Aorta (tissue), 5 donors: Measurements from ENCODE around the gene MAPK14. TPM values are rescaled to one million over a fixed set of nuclear protein-coding genes. Genes with fewer than 3 reads are reported as not detected.

Experiments used
- ATAC-seq: fragments of 200-7000 bp; cut with Tn5 transposase; one replicate; pipeline ENCODE4 v1.9.1; 2022; ENCODE audit warnings: moderate library complexity; ENCODE audit not compliant: low FRiP score
- DNase-seq, 2 donors: peaks; one replicate each; pipeline ENCODE4 v3.0.0-alpha.2; 2020
- H3K27ac ChIP-seq, 2 donors: one replicate each; pipeline ENCODE4 v1.5.1; 2013; ENCODE audit warnings: low read length in 2 of 2, mild to moderate bottlenecking in 2 of 2, moderate library complexity in 2 of 2, control low read depth in 1 of 2, inconsistent platforms in 1 of 2, low read depth in 1 of 2
- H3K27me3 ChIP-seq, 2 donors: one replicate each; pipeline ENCODE4 v1.6.1; 2013; ENCODE audit warnings: control low read depth in 1 of 2, low read length in 1 of 2, mild to moderate bottlenecking in 1 of 2, moderate library complexity in 1 of 2; ENCODE audit not compliant: insufficient read depth in 2 of 2, control insufficient read depth in 1 of 2
- H3K36me3 ChIP-seq, 2 donors: one replicate each; pipeline ENCODE4 v1.6.1; 2013; ENCODE audit warnings: control low read depth in 1 of 2, low read length in 1 of 2, mild to moderate bottlenecking in 1 of 2; ENCODE audit not compliant: insufficient read depth in 2 of 2, control insufficient read depth in 1 of 2
- H3K4me1 ChIP-seq, 2 donors: one replicate each; pipeline ENCODE4 v1.6.1; 2013; ENCODE audit warnings: low read length in 2 of 2, control low read depth in 1 of 2, mild to moderate bottlenecking in 1 of 2, moderate library complexity in 1 of 2; ENCODE audit not compliant: insufficient read depth in 2 of 2, control insufficient read depth in 1 of 2
- H3K4me3 ChIP-seq, 2 donors: one replicate each; pipeline ENCODE4 v1.5.1; 2013; ENCODE audit warnings: low read length in 2 of 2, control low read depth in 1 of 2, mild to moderate bottlenecking in 1 of 2
- H3K9me3 ChIP-seq: one replicate; pipeline ENCODE4 v1.6.1; 2013; ENCODE audit warnings: mild to moderate bottlenecking, low read length; ENCODE audit not compliant: control insufficient read depth
- WGBS, 2 donors: extraction: QIAGEN DNeasy Blood & Tissue Kit; methylation state at CpG; one replicate each; pipeline ENCODE4 v1.1.7; 2013; 5-methylcytosine and 5-hydroxymethylcytosine counted together
- intact Hi-C, 2 donors: fragments of 100-400 bp; cut with DNase I; formaldehyde crosslinking; loops; one replicate each; pipeline versions ENCODE4 v1.14.2 to v1.15.0; 2022
- polyA plus RNA-seq, 2 donors: library from polyadenylated mRNA; stranded (reverse); fragments of 200-250 nt; gene quantifications; one replicate each; pipeline ENCODE4 v1.2.3, GENCODE V29; 2013
- total RNA-seq, 2 donors: library from RNA; stranded (reverse); fragmentation: NEBNext Ultra II Directional; extraction: Animal tissue kit (Norgen Biotek cat#: 25700); gene quantifications; one replicate each; pipeline ENCODE4 v1.2.1, GENCODE V29; 2021
- donor health status: healthy with polysubstance abuse.
- donor health status: Bipolar disorder and iron deficiency.
- donor health status: DM: no; HTN: no; CAD: no.
- donor health status: DM: no; HTN: no; CAD: no.
- donor health status: DM: yes; HTN: yes; CAD: no.

MAPK14 gene
- total and polyA plus RNA-seq, 4 donors, result 19.8 to 62.0 (median 38.5) TPM

DNA sequence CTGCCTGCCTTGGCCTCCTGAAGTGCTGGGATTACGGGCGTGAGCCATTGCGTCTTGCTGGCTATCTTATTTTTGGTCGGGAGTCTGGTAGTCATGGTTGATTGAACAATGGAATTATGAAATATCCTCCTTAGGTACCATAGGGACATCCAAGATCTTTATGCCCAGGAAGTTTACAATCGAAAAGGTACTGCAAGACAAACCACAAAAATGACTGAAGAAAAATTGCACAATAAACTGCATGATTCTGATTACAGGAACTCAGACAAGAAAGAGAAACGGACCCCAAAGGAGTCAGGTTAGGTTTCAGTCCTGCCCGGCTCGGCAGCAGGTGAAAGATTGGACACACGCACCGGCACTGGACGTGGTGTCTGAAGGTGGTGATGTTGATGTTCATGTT lies 8.4 kb upstream of the MAPK14 start:
- intact Hi-C loops, result no loop called here
- no peak for DNase-seq
- Histone ChIP-seq H3K27me3 (no peaks in the 10 kb centered on the region), H3K36me3 (no peaks in the 10 kb centered on the region), H3K4me3 (no peak overlapping the region), H3K27ac (no peak overlapping the region), H3K4me1 (no peaks in the 10 kb centered on the region), H3K9me3 (no peaks in the 10 kb centered on the region)
- ATAC-seq, result no peak
- WGBS, 2 donors, result 93 to 94% methylated on average over 11 of the region's 11 CpGs

DNA sequence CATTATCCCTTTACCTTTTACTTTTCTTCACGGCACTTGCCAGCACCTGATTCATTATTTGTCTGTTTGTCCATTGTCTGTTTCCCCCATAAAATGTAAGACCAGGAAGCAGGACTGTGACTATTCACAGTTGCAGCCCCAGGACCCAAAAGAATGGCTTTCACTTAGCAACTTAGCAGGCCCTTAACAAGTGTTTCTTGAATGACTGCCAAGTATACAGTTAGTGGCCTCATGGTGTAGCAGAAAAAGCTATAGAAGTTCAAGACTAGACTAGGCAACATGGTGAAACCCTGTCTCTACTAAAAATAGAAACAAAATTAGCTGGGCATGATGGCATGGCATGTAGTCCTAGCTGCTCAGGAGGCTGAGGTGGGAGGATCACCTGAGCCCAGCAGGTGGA lies 7.5 kb upstream of the MAPK14 start:
- intact Hi-C loops, result loop anchor here in 1 of 2 donors (10.0 kb wide), 1 partner anchor 175 kb away; the partner anchor contains the start of gene BRPF3
- Histone ChIP-seq H3K27ac (no peak overlapping the region), H3K36me3 (no peaks in the 10 kb centered on the region), H3K4me3 (no peak overlapping the region), H3K27me3 (no peaks in the 10 kb centered on the region), H3K4me1 (no peaks in the 10 kb centered on the region), H3K9me3 (no peaks in the 10 kb centered on the region)
- DNase-seq (no peak), ATAC-seq (no peak)
- 1 to 48% methylated on average over 1 of the region's 1 CpG for WGBS, 2 donors

DNA sequence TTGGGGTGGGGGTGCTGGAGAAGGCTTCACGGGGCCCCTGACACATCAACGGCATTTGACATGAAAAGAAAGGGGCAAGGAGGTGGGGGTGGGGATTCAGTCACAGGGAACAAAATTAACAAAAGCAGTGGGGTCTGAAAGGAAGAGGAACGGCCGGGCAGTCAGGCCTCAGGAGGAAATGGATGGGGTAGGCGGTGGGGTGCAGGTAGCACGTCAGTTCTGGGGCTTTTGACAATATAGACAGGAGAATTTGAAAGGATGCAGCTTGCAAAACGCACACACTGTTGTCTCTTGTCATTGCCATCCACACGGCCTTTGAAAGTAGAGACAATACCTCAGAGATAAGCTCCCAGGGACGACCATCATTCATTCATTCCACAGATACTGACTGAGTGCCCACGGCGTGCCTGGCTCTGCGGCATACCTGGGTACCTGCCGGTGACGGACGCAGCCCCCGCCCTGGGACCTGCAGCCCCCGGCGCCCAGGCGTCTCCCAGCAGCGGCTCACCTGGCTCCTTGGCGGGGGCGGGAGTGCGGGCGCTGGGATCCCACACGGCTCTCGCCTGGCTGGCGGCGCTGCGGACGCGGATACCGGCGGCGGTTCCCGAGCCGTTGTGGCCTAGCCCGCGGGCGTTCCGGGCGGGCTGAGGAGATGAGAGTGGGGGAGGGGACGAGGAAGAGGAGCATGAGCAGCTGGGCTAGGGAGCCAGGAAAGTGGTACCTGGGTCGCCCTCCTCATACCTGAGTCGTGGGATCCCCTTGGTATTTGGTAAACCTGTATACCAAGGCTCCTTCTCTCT lies 3.4 kb upstream of the MAPK14 start, which contains the start of gene SLC26A8:
Gene SLC26A8 (minus strand): TSS at position 646 of the 800 bp plus-strand sequence. CDS start 4,934 bp downstream, outside the sequence.
- ATAC-seq (no peak), DNase-seq (no peak)
- no peaks in the 10 kb centered on the region for H3K9me3 ChIP-seq
- intact Hi-C loops, result loop anchor here in 1 of 2 donors (10.0 kb wide), 1 partner anchor 171 kb away; the partner anchor contains the start of gene BRPF3
- no peaks in the 10 kb centered on the region for H3K36me3 ChIP-seq
- 35 to 36% methylated on average over 44 of the region's 44 CpGs for WGBS, 2 donors
- H3K4me3 ChIP-seq, result no peak within 1 kb of the TSS
- no peaks in the 10 kb centered on the region for H3K4me1 ChIP-seq
- no peaks in the 10 kb centered on the region for H3K27me3 ChIP-seq
- no peak within 1 kb of the TSS for H3K27ac ChIP-seq

DNA sequence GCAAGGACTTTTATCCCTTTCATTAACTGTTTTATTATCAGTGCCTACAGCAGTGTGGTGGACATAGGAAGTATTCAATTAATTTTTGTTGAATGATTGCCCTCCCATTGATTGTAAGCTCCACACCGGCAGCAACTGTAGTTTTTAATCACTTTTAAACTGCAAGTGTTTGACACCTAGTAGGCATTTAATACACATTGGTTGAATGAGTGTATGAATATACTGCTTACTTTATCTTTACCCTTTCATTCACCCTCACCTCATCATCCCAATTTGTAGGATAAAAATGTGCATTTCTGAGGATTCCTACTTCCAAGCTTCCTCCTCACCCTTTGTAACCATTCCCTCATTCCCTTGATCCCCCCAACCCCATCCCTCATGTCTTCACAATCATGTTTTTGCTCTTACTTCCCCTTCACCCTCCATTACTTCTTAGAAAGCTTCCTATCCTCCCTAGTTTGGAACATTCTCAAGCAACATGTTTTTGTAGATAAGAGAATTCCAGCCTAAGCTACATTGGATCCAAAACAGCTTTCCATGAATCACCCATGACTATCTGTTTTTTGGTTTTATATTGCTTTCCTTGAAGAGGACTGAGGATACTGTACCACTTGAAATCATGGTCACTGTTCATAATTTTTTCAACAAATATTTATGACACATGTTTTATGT lies 2.2 kb upstream of the MAPK14 start:
- no peaks in the 10 kb centered on the region for H3K36me3 ChIP-seq
- WGBS, 2 donors, result 97 to 99% methylated on average over 1 of the region's 1 CpG
- intact Hi-C loops, result loop anchor here (5.0 to 10.0 kb wide), 2 partner anchors 103 to 169 kb away; partner anchors contain the start of genes BRPF3 (in 1 of the 2) and SRPK1 (in 1 of the 2)
- no peak overlapping the region for H3K4me3 ChIP-seq
- DNase-seq, result no peak
- H3K4me1 ChIP-seq, result peaks cover 0 to 2% of the 10 kb centered on the region in 2 donors
- no peaks in the 10 kb centered on the region for H3K9me3 ChIP-seq
- no peaks in the 10 kb centered on the region for H3K27me3 ChIP-seq
- ATAC-seq, result no peak
- no peak overlapping the region for H3K27ac ChIP-seq

DNA sequence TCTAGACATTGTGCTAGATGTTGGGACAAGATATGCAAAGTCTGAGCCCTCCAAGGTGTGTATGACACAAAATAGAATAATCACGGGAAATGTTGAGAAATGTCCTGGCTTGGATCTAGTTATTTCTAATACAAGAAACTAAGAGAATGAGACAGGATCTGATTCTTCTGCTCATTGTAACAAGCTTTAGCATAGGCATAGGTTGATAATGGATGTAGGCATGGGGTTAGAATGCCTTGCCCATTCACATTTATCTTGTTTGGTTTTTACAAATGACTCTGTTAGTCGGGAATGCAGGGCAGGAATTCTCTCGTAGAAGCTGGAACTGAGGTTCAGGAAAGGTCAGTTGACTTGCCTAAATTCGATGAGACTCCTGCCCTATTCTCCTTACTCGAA lies 1.7 kb upstream of the MAPK14 start:
- no peaks in the 10 kb centered on the region for H3K9me3 ChIP-seq
- no peak for ATAC-seq
- peaks cover 0 to 2% of the 10 kb centered on the region in 2 donors for H3K4me1 ChIP-seq
- no peak for DNase-seq
- no peak overlapping the region for H3K4me3 ChIP-seq
- no peaks in the 10 kb centered on the region for H3K27me3 ChIP-seq
- 18 to 21% methylated on average over 5 of the region's 5 CpGs for WGBS, 2 donors
- no peak overlapping the region for H3K27ac ChIP-seq
- intact Hi-C loops, result loop anchor here (2.0 to 10.0 kb wide), 4 partner anchors 69 to 171 kb away; partner anchors contain the start of genes BRPF3 (in 2 of the 2) and SRPK1 (in 1 of the 2)
- H3K36me3 ChIP-seq, result no peaks in the 10 kb centered on the region

DNA sequence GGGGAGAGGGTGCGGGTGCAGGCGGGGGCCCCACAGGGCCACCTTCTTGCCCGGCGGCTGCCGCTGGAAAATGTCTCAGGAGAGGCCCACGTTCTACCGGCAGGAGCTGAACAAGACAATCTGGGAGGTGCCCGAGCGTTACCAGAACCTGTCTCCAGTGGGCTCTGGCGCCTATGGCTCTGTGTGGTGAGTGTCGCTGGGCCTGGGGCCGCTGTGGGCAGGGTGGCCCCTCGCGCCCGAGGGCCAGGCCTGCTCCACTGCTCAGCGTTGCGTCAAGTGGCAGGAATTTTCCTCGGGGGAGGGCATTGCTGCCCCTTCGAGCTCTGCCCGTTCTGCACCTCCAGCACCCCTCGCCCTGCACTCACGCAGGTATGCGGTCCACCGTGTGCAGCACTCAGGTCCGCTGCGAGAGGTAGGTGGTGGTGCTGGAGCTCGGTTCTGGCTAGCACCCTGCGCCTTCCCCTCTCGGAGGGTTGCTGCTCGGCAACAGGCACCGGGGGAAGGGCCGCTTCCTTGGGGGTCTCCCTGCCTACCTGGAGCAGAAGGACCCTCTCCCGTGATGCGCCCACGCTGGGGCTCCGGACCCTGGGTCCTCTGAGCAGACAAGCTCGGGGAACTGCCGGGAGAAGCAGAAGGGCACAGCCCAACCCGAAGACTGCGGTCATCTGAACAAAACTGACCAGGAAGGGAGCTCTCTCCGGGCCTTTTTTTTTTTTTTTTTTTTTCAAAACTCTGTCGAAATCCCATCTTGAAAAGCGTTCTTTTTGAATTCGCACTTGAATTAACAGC lies 674 bp downstream of the MAPK14 start:
- peak overlapping the region; percentile 46 to 65 for H3K4me3 ChIP-seq
- no peaks in the 10 kb centered on the region for H3K9me3 ChIP-seq
- peaks cover 0 to 2% of the 10 kb centered on the region in 2 donors for H3K4me1 ChIP-seq
- H3K36me3 ChIP-seq, result no peaks in the 10 kb centered on the region
- intact Hi-C loops, result loop anchor here (5.0 to 10.0 kb wide), 2 partner anchors 106 to 167 kb away; partner anchors contain the start of genes BRPF3 (in 1 of the 2) and SRPK1 (in 1 of the 2)
- peak; percentile 62 to 81 for DNase-seq
- peak; percentile 56 for ATAC-seq
- no peaks in the 10 kb centered on the region for H3K27me3 ChIP-seq
- WGBS, 2 donors, result 0% methylated on average over 42 to 44 of the region's 44 CpGs
- peak overlapping the region; percentile 45 to 48 for H3K27ac ChIP-seq

DNA sequence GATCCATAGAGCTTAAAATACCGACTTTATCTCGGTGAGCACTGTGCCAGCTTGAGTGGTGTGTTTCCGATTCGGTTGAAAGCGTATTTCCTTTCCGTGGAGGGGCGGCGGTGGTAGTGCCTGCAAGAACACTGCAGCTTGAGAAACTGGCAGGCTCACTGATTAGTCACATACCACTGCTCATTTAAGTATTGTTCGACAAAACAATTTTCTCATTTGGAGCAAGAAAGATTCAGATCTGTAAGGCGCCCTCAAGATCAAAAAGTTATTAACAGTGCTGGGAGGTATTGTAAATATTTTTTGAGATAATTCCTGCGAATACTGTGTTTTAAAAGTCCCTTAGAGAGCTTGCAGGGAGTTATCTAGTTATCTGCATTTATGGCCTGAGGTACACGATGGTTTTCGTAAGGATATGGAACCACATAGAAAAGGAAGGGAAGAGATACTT lies 1.3 kb downstream of the MAPK14 start:
- intact Hi-C loops, result loop anchor here (5.0 to 10.0 kb wide), 2 partner anchors 107 to 166 kb away; partner anchors contain the start of genes BRPF3 (in 1 of the 2) and SRPK1 (in 1 of the 2)
- ATAC-seq, result peak; percentile 69
- DNase-seq, result peak; percentile 81 to 83
- 0 to 1% methylated on average over 13 of the region's 13 CpGs for WGBS, 2 donors
- no peaks in the 10 kb centered on the region for H3K9me3 ChIP-seq
- H3K36me3 ChIP-seq, result no peaks in the 10 kb centered on the region
- H3K4me1 ChIP-seq, result peaks cover 2 to 3% of the 10 kb centered on the region in 2 donors
- H3K27ac ChIP-seq, result peak overlapping the region in 1 of 2 donors; percentile 48
- peak overlapping the region; percentile 46 to 65 for H3K4me3 ChIP-seq
- H3K27me3 ChIP-seq, result no peaks in the 10 kb centered on the region

DNA sequence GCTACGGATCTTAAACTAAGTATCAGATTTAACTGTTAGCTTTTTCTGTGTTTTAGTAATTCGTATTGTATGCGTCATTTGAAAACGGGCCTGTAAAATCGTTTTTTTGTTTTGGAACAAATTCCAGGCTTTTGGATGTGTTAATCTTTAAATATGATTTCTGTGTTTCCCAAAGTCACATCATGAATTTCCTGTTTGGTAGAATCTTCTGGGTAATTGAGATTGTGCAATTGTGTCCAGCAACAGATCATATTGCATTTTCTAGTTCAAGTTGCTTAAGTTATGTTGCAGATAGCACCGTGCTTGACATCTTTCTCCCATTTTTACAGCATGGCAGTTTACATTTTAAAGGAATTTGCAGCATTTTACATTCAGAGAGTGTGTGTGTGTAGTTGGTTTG lies 1.9 kb downstream of the MAPK14 start:
- DNase-seq (no peak), ATAC-seq (no peak)
- H3K9me3 ChIP-seq, result no peaks in the 10 kb centered on the region
- H3K27me3 ChIP-seq, result no peaks in the 10 kb centered on the region
- no peak overlapping the region for H3K27ac ChIP-seq
- H3K4me3 ChIP-seq, result peak overlapping the region; percentile 46 to 65
- H3K4me1 ChIP-seq, result peaks cover 3 to 6% of the 10 kb centered on the region in 2 donors
- intact Hi-C loops, result loop anchor here (5.0 to 10.0 kb wide), 2 partner anchors 107 to 165 kb away; partner anchors contain the start of genes BRPF3 (in 1 of the 2) and SRPK1 (in 1 of the 2)
- WGBS, 2 donors, result 12% methylated on average over 6 of the region's 6 CpGs
- no peaks in the 10 kb centered on the region for H3K36me3 ChIP-seq
